ENCODE results near the gene SUSD3.

DNA sequence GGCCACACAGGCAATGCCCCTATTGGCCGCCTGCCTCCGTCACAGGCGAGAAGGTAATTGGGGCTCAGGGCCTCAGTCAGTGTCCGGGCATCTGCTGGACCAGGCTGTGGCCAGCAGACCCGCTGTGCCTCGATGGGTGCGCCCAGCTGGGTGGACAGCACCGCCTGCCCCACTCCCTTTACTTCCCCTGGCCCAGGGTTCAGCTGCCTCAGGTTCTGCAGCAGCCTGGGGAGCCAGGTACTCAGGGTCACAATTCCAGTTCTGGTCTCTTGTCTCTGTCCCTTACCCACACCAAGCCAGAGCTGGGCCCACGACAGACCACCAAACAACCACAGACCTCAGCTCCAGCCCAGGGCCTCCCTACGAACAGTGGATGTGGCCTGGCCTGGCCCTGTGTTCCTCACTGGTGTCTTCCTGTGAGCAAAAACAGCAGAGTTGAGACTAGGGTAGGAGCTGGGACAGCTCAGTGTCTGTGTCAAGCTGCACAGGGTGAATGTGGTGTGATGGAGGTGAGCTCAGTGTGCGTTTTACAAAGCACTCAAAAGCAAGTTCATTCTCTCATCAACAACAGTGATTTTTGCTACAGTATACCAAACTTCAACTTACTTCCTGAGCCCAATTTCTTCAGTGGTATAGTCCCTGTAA is 33.4 kb upstream of the SUSD3 start:
- TF ChIP-seq CTCF (IDR thresholded peaks at IDR 0.05; ENCODE audit: insufficient read depth, low read length) (no peak), GABPA (IDR thresholded peaks at IDR 0.05; ENCODE audit: low read depth) (no peak), POLR2AphosphoS5 (IDR thresholded peaks at IDR 0.05; ENCODE audit: low read depth) (no peak)
- TF ChIP-seq, protein P1, sequence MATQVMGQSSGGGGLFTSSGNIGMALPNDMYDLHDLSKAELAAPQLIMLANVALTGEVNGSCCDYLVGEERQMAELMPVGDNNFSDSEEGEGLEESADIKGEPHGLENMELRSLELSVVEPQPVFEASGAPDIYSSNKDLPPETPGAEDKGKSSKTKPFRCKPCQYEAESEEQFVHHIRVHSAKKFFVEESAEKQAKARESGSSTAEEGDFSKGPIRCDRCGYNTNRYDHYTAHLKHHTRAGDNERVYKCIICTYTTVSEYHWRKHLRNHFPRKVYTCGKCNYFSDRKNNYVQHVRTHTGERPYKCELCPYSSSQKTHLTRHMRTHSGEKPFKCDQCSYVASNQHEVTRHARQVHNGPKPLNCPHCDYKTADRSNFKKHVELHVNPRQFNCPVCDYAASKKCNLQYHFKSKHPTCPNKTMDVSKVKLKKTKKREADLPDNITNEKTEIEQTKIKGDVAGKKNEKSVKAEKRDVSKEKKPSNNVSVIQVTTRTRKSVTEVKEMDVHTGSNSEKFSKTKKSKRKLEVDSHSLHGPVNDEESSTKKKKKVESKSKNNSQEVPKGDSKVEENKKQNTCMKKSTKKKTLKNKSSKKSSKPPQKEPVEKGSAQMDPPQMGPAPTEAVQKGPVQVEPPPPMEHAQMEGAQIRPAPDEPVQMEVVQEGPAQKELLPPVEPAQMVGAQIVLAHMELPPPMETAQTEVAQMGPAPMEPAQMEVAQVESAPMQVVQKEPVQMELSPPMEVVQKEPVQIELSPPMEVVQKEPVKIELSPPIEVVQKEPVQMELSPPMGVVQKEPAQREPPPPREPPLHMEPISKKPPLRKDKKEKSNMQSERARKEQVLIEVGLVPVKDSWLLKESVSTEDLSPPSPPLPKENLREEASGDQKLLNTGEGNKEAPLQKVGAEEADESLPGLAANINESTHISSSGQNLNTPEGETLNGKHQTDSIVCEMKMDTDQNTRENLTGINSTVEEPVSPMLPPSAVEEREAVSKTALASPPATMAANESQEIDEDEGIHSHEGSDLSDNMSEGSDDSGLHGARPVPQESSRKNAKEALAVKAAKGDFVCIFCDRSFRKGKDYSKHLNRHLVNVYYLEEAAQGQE (IDR thresholded peaks at IDR 0.05; ENCODE audit: insufficient replicate concordance, low read depth), result no peak

All from HL-60 (cell line).